IPS-NIHi11 (cell line): ENCODE results near the gene DCDC1.
A peak's percentile ranks its signal among the peaks of the same experiment; 100 is the strongest.

Experiments used
- DNase-seq: peaks from one replicate; pipeline ENCODE4 v3.0.0; 2012; ENCODE audit warnings: mixed read lengths, low spot score

DCDC1 gene

DNA sequence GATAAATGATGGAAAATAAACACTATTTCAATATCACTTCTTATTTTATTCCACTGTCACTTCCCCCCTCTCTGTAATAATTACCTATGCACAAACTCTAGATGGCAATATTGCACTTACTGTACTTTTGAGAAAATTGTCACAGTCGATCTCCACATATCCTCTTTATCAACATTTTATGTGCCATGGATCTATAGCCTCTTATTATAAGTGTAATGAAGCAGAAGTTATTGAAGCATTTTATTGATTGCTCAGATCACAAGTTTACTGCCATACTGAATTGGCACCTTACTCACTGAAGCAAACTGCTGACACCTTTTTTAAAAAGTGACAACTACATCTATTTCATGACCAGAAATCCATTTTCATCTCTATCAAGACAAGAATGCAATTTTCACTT is 133.4 kb downstream of the DCDC1 start:
- no peak for DNase-seq

DNA sequence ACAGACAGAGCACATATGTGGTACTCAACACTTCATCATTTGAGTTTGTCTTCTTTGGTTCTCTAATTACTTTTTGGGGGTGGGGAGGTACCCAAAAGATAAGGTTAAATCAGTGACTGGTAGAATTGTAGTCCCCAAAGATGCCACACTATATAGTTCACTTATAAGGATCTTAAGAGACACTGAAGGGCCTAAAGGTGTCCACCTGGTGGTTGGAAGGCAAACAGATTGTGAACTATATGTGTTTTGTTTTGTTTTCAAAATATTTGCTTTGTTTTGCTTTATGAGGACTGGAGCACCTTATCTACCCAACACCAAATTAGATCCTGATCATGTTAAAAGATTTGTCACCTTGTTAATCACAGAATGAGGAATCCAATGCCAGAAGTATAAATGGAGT is 136.1 kb downstream of the DCDC1 start:
- DNase-seq, result no peak

DNA sequence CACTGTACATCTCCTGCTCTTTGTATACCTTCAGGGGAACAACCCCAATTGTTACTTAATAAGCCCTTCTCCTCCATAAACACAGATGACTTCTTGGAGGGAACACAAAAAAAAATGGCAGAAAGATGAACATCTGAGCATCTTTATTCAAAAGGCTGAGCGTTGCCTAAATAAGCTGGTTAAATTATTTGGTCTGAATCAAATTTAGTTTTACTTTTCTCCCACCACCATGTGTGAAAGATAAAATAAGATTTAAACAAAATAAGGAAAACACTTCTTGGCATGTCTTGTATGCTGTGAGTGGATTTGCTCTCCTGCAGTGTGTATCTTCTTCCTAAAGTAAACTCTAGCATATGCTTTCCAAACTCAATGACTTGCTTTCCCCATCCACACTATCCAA is 137.9 kb downstream of the DCDC1 start:
- no peak for DNase-seq

DNA sequence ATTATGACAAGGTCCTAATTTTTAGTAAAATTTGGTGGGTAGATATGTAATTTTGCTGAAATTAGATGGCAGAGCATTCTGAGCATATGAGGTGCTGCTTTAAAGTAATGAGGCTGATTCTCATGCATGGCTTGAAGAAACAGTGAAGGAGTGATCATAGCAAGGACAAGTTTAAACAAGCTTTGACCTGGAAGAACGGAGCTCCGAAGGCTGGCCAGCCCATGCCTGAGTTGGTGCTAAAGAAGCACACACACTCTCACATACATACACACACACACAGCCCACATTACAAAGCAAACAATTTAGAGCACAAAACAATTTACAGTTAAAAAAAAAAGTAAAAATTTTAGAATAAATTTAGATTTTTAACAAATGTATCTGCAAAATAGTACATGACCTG is 150.7 kb downstream of the DCDC1 start:
- no peak for DNase-seq

DNA sequence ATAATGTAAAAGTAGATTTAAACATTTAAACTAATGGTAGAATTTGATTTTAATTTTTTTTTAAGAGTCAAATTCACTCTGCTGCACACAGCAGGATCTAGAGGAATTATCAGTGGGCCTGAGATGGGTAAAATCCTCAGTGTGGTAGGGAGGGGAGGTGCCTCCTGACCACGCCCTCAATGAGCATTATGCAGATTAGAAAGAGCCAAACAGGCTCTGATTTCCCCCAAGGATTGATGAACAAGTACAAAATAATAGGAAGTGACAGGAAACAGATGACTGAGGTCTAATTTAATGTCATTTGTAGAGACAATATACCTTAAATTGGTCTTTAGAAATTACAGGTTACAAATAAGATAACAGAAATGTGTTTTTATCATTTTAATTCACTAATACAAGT is 155.2 kb downstream of the DCDC1 start:
- DNase-seq, result peak; percentile 28

DNA sequence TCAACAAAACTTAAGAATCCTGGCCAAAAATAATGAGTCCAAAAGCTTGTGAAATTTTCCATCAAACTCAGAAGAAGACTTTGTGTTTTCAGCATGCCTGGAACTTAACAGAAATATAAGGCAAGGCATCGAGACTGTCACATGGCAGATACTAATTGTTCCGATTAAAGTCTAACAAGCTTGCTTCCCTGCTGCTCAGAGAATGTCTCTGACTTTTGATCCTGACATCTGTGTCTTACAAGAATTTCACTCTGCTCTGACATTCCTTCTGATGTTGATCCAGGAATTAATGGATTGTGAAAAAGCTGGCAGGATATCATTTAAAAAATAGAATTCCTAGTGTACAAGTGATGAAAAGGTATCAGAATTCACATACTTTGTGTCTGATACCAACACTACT is 170.2 kb downstream of the DCDC1 start:
- no peak for DNase-seq

DNA sequence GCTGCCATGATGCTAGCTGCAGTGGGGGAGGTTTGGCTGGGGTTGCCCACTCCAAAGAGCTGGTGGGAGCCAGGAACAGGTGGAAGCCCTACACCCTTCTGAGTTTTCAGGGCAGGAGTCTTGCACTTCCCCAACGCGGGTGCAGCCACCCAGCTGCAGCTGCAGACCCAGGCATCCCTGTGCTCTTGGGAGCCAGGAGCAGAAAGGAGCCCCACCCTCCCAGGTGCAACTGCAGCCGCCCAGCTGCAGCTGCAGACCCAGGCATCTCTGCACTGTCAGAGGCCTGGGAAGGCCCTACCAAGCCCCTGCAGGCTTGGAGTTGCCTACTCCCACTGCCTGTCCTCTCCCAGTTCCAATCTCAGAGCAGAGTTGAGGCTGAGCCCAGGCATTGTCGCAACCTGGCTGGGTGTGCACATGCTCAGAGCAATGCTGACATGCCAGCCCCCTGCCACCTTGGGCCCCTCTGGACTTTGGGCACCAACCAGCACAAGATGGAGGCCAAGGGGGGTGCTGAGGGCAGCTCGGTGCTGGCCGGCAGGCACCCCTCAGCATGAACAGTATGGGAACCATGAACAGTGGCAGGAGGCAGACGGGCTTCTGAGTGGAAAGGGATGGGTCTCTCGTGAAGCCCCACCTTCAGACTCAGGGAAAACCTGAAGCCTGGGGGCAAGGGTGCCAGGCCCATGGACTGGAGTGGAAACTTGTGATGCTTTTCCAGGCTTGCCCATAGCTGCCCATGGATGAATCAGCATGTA is 195.4 kb downstream of the DCDC1 start:
- DNase-seq, result no peak

DNA sequence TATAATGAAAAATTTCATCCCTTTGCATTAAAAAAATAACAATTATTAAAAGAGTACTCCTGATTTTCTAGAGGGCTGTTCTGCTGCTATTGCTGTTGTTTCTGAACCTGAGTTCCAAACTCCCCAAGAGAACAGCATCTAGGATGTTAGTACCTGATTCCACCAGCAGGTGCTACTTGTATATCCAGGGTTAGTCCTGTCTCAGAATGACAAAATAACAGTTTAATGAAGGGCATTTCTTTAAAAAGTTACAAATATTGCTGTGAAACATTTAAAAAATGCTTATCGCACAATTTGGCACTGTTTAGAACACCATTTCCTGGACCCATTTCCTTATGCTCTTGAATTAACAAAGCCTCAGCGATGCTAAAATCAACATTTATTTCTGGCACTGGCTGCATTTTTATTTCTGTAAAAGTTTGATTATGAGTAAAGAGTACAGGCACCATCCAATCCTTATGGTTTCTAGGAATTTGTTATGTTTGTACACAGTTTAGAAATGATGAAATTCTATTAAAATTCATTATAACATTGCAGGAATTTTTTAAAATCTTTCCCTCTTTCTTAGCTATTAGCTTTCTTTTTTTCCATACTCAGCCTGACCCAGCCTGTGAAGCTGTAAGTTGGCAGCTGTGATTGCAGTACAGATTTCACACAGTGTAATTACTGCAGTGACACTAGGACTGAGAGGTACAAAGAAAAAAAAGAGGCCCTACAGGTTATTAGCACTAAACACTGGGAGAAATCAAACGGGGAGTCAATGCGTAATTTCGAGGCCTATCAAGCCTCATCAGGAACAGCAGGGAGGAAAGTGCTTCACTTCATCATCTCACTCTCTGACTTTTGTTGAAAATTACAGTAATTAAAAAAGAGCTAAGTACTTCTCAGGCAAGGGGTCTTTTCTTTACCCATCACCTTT is 208.8 kb downstream of the DCDC1 start:
- peak; percentile 22 for DNase-seq

DNA sequence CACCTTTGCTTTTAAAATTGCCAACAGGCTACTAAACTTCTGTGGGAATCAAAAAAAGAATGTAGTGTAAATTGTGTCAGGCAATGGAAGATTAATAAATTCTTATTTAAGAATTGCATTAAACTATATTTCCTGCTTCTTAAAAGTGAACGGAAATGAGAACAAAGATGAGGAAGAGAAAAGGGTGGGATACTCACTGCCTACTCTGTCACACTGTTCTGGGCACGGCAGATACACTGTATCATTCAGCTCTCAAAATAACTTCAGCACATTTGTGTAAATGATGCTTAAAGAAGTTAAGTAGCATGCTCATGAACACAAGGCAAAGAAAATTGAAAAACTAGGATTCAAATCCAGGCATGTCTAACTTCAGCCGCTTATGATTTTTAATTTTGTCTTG is 218.7 kb downstream of the DCDC1 start:
- DNase-seq, result no peak

DNA sequence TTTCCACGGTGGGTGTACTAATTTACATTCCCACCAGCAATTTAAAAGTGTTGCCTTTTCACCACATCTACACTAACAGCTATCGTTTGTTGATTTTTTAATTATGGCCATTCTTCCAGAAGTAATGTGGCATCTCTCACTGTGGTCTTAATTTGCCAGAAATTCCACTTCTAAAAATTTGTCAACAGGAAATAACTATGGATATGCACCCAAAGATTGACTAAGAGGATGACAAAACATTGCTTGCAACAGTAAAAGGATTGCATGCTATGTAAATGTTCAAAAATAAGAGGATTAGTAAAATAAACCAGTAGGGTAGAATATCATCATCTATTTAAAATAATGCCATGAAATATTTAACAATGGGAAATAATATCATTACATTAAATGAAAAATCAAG is 219.5 kb downstream of the DCDC1 start:
- no peak for DNase-seq

DNA sequence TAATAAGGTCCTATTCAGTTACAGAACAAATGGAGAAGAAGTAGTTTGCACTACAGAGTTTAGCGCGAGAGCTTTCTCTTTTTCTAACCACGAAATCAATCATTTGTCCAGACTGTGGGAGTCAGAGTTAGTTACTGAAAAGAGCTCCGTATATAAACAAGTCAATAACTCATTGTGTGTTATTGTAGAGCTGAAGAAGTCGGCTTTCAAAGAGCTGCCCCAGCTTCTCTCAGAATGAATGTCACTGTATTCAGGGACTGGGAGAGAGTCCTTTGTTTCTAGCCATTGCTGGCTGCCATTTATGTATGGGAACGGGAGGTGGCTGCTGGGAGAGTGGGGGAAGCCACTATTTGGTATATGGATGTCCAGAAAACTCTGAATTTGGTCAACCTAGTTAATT is 227.8 kb downstream of the DCDC1 start:
- DNase-seq, result no peak

DNA sequence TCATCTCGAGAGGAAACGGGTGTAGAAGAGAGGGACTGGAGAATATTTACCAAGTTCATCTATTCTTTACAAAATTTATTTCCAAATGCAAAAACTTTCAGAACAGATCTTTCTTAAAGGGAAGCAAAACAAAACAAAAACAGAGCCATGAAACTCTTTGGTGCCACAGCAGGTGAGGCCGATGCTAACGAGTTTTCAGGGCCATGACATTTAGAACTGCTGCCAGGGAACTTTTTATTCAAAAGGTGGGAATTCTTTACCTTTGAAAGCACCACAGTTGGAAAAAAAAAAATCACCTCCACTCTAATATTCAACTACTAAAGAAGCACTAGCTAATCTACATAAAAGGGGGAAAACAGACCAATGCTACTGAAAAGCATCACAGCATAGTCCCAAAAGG is 230.1 kb downstream of the DCDC1 start:
- no peak for DNase-seq

DNA sequence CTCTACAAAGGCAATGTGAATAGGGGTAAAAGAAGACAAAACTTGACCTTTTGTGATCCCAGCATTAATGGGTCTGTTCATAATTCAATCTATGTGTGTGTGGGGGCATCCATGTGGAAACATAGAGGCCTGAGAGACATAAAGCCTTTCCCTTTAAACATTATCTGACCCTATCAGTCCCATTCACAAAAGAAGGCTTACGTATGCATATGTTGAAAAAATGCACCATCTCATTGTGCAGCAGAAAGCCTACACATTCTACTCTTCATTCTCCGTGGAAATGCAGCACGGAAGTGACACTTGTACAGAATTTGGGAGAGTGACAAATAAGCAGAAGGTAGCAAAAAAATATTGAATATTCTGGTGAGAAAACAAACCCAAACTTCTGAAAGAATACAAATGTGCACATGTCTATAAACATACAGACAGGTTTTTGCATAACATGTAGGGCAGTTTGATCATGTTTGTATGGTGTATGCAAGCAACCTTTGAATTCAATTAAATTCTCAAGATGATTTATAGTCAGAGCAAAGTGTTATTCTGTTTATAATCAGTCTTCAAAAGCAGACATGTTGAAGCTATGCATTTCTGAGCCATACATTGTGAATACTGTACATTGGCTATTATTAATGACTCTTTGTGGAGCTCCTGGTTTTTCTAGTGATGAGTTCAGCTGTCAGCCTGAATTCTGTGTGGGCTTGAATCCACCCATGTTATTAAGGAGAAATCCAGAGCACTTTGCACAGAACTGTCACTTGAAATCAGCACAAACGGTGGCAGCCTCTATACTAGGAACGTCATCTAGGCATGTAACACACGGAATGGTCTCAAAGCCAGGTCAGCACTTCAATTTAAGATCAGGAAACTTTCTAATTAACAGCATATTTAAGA is 236.8 kb downstream of the DCDC1 start:
- no peak for DNase-seq

DNA sequence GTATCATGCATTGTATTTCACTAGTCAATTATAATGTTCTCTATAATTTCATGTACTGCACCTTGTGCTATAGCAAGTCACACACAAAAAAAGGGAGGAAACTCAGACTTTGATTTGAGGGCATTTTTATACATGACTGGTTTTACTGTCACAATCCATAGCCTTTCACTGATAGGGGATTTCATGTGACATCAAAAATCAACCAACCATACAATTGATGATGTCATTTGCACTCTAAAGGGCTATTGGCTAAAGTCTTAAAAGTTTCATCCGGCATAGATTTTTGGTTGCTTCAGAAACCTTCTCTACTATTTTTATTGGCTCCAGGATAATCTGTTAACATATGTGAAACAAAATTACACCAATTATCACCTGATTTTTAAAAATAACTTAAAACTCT is 237.8 kb downstream of the DCDC1 start:
- no peak for DNase-seq

DNA sequence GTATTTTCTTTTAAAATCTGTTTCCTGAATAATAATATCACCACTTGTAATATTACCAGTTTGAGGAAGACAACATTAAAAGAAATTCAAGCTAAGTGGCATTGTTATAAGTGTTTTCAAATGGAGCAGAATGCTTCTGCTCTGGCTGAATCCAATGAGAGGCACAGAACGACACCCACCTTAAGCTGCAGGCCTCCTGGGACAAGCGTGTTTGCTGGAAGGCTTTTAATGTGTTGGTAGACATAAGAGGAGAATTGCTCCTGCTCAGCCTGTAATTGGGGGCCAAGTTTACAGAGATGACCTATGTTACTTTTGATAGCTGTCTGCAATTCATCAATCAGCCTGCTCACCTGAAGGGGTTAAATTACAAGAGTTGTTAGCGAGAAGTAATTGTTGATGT is 242.2 kb downstream of the DCDC1 start:
- no peak for DNase-seq

DNA sequence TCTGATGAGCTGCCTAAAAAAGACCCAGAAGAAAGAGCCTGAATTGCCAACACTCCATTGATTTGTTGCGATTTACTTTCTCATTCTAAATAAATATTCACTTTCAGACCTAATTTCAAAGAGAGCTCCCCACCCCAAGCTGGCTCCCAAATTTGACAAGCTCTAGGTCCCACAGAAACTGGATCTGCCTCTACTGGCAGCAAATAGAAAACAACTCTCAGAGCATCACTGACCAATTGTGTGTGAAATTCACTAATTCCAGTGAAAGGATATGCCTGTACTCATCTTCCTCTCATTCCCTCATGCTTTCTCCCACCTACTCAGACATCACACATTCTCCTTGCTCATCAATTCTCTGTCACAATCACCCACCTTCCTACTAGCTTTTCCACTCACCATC is 249.1 kb downstream of the DCDC1 start:
- no peak for DNase-seq

DNA sequence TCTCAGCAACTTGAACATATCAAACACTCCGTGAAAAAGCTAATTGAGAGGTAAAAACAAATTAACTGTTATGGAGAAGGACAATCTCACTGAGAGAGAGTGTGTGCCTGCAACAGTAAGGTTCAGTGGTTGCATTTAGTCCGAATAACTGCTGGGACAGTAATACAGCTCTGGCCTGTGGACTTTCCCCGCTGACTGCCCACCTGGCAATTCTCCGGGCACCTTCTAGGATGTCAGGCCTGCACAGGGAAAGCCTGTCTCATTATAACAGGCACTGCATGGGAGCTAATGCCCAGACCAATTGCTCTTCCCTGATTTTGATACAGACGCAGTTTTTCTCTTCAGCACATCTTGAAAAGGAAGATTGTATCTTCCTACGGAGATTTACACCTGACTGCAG is 251.0 kb downstream of the DCDC1 start:
- no peak for DNase-seq

DNA sequence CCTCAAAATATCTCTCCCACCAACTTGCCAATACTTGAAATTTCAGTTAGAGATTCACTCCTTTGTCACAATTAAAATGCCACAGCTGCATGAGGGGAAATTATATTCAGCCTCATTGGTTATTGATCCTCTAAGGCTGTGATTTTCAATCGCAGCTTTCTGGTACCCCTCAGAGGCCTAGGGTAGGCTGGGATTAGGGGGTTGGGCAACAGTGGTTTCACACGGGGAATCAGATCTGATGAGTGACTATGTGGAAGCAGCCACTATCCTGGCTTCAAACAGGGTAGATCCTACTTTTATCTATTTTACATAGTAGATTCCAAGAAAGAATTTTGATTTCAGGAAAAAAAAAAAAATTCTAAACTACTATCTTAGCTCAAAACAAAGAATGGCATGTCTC is 252.5 kb downstream of the DCDC1 start:
- no peak for DNase-seq

DNA sequence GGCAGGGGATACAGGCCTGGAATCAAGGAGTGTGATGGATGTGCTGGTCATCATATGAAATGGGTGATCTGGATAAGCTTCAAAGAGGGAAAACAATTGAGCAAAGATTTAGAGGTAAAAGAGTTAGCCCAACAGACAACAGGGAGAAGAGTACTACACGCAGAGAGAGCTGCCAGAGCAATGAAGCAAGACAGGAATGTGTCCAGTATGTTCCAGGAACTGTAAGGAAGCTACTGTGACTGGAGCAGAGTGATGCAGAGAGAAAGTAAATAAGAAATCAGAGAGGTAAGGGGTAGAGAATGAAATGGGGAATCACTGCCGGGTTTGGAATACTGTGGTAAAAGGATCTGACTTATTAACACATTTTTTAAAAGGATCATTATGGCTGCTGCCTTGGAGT is 255.1 kb downstream of the DCDC1 start:
- DNase-seq, result no peak

DNA sequence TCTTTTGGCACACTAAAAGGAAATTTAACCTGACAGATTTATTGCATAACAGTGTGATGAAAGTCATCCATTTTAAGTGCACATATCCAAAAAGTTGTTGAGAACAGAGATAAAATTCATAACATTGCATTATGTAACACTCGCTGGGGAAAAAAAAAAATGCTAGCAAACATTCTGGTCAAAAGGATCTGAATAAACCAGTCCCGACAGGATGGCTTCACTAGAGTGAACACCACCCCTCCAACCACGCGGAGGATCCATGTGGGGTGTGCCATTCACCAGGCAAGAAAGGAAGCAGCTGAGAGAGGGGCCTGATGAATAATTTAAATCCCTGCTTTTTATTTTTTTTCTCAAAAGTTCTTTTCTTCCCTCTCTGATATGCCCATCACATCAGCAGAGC is 258.7 kb downstream of the DCDC1 start:
- DNase-seq, result no peak

DNA sequence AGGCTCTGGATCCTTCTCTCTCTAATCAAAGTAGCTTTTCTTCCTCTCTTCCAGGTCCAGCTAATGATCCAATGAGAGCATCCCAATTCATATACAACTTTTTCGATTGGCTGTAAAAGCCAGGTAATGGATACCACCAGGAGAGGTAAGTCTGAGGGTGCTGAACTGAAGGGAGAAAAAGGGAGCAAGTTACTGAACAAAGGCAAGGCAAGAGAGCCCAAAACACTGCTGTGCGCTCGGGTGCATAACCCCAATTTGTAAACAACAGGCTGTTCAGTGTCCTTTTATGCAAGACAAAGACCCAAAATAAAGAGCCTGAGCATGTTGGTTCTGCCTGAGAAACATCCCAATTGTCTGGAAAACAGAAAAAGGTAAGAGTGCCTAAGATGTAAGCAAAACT is 260.1 kb downstream of the DCDC1 start:
- DNase-seq, result no peak

DNA sequence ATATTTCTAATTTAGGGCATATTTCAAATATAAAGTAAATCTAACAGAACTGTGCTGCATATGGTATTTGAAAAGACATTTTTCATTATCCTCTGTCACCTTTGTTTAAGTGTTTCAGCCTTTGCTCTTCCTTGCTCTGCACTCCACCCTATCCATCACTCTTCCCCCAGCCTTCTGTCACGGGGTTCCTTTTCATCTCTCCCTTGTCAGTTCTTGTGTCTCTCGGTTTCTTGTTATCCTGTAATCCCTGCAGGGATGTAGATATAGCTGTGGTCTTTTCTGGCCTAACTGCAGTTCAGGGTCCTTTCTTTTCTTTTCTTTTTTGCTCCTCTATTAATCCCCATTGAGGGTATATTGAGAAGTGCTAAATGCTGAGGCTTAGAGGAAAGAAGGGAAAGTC is 261.9 kb downstream of the DCDC1 start:
- no peak for DNase-seq
